Smooth muscle cell of the brain vasculature (primary cell): ENCODE results near the gene ATG4B.
"Not testable (repeated sequence)": the region's sequence is repeated elsewhere in the genome, so short reads cannot be mapped to it uniquely, and the experiment has no call there.

Source experiments
- DNase-seq: peaks from one replicate; pipeline ENCODE4 v3.0.0-alpha.2; 2012; ENCODE audit warnings: low read depth, low spot score

ATG4B gene

DNA sequence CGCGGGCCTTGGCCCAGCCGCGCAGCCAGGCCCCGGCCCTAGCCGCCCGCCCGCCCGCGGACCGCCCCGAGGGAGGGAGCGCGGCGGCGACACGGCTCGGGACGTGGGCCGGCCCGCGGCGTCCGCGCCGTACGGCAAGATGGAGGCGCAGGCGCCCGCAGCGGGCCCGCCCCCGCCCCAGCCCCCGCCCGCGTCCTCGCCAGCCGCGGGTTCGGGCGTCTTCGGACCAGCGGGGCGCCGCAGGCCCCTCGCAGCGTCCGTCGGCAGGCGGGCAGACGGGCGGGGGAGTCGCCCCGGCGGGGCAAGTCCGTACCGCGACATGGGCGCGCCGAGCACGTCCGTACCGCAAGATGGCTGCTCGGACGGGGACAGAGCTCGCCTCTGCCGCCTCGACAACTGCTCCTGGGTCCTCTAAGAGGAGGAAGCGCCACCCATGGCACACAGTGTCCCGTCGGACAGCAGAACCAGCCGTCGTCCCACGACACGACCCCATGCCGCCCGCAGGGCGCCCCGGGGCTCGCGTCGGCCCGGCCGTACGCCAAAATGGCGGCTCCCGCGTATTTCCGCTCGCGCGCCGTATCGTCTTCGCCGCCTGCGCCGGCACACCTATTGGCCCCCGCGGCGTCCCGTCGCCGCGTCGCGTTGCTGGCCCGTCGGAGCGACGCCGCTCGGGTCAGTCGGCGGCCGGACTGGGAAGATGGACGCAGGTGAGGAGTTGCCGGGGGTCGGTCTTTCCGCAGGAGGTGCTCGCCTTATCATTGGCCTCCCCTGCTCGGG, at the start of gene ATG4B, which contains the start of gene THAP4:
ATG4B (plus strand) TSS at position 676 of the 777 bp plus-strand sequence; CDS start at position 698, 22 bp downstream.
THAP4 (minus strand) TSS at position 141 of the 777 bp plus-strand sequence. CDS start 141 bp downstream, outside the sequence.
- peak; percentile 45 for DNase-seq

DNA sequence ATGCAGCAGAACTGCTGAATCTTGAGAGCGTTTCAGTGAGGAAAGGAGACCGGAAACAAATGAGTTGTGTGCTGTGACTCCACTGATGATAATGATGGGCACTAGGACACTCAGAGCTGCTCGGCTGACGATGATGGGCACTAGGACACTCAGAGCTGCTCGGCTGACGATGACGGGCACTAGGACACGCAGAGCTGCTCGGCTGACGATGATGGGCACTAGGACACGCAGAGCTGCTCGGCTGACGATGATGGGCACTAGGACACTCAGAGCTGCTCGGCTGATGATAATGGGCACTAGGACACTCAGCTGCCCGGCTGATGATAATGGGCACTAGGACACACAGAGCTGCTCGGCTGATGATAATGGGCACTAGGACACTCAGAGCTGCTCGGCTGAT, 47.6 kb upstream of the ATG4B start:
- not testable (repeated sequence) for DNase-seq

DNA sequence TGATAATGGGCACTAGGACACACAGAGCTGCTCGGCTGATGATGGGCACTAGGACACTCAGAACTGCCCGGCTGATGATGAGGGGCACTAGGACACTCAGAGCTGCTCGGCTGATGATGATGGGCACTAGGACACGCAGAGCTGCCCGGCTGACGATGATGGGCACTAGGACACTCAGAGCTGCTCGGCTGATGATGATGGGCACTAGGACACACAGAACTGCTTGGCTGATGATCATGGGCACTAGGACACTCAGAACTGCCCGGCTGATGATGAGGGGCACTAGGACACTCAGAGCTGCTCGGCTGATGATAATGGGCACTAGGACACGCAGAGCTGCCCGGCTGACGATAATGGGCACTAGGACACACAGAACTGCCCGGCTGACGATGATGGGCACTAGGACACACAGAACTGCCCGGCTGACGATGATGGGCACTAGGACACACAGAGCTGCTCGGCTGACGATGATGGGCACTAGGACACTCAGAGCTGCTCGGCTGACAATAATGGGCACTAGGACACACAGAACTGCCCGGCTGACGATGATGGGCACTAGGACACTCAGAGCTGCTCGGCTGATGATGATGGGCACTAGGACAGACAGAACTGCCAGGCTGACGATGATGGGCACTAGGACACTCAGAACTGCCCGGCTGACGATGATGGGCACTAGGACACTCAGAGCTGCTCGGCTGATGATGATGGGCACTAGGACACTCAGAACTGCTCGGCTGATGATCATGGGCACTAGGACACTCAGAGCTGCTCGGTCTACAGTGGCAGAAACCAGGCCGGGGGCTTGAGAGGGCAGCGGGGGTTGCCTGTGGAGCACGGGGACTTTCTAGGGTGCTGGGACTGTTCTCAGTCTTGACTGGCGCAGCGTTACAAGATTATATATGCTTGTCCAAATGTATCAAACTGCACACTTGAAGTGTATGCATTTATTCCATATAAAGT, 46.7 kb upstream of the ATG4B start:
- not testable (repeated sequence) for DNase-seq

- no peak for DNase-seq
These were observed 45.2 kb upstream of the ATG4B start for GRCh38 chr2:241592126-241592845.

- DNase-seq: no peak
These were observed 44.2 kb upstream of the ATG4B start for GRCh38 chr2:241593271-241593670.

DNA sequence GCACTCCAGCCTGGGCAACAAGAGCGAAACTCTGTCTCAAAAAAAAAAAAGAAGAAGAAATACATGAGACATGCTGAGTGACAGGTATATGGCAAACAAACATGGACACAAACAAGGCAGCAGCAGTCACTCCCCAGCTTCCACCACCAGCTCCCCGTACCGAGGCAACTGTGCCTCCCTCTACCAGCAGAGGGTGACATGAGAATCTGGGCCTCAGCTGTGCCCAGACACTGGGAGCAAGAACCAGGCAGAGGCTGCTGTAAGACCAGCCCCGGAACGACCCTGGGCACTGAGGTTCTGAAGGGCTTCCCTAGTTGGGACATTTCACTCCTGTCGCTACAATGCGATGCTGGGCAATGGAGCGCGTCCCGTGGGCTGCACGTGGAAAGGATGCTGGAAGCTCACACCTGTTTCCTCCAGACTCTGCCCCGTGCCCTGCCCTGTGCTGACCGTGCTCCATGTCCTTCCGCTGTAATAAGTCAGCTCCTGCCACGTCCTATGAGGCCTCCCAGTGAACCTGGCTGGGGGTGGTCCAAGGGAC, 41.8 kb upstream of the ATG4B start:
- no peak for DNase-seq

- no peak for DNase-seq
These were observed 39.9 kb upstream of the ATG4B start for GRCh38 chr2:241597561-241597960.

DNA sequence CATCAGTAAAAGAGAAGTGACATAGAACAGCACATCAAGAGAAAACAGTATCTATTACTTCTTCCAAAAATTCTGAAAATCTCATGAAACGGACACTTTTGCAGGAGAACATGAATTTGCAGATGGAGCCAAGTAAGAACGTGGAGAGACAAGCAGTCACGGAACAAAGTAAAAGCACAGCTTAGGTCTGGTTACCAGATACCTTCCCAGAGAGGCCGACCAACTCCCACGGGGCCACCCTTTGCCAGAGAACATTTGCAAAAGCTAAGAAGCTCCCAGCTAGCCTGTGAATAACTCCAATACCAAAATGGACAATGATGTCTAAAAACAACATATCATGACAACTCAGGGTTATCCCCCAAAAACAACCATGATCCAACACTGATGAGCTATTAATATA, 39.4 kb upstream of the ATG4B start:
- no peak for DNase-seq

- DNase-seq: no peak
These were observed 39.0 kb upstream of the ATG4B start for GRCh38 chr2:241598487-241598886.

GRCh38 chr2:241599615-241600014, 37.9 kb upstream of the ATG4B start:
- DNase-seq: no peak

- no peak for DNase-seq
These were observed 35.7 kb upstream of the ATG4B start for GRCh38 chr2:241601841-241602240.

- no peak for DNase-seq
These were observed 34.8 kb upstream of the ATG4B start for GRCh38 chr2:241602720-241603119.

DNA sequence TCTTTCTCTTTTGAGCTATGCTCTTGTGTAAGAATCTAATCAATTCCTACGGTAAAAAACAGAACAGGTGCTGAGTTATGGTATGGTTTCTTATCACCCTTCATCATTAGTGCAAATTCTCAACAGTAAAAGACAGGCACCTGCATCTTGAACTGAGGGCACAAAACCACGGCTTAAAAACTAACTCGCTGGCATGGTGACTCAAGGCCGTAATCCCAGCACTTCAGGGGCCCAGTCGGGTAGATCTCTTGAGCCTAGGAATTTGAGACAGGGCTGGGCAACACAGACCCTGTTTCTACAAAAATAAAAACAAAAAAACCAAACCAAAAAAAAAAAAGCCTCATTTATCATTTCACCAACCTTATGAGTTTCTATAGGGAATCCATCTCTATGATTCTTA, 33.8 kb upstream of the ATG4B start:
- DNase-seq: no peak

DNA sequence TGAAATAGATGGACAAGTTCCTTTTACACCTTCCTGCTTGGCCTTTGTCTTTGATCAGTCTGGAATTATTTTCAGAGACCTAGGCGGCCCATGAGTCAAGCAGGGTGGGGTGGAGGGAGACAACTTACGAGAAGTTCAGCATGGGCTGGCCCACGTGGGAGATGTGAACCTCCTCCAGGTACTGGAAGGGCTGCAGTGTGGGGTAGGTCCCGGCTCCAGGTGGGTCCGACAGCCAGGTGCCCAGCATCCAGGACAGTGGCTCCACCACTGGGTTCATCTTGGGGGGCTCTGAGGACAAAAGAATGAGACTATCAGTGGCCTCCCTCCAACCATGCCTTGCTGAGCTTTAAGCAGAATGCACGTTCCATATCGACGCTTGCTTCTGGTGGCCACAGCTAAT, 31.3 kb upstream of the ATG4B start:
- DNase-seq: no peak

DNA sequence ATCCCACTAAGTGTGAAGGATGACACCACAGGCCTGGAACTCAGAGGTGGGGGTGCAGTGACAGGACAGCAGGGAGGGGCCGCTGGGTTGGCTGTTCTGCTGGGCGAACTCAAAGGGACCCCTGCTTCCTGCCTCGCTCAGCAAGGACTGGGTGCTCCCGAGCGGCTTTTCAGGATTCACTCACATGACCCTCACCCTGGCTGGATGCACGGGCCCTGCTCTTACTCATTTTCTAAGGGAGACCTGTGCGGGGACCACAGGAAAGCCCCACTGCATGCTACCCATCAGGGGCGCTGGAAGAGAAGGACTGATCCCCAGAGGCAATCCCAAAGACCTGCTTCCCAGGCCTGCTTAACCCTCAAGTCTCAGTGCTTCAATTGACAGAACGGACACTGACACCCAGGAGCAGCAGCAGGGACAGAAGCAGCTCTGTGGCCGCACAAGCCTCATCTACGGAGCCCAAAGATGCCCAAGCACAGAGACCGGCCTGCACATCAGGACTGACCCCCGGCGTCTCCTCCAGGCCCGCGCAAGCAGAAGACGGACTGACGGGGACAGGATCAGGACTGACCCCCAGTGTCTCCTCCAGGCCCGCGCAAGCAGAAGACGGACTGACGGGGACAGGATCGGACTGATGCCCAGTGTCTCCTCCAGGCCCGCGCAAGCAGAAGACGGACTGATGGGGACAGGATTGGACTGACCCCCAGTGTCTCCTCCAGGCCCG, 30.2 kb upstream of the ATG4B start:
- no peak for DNase-seq

DNA sequence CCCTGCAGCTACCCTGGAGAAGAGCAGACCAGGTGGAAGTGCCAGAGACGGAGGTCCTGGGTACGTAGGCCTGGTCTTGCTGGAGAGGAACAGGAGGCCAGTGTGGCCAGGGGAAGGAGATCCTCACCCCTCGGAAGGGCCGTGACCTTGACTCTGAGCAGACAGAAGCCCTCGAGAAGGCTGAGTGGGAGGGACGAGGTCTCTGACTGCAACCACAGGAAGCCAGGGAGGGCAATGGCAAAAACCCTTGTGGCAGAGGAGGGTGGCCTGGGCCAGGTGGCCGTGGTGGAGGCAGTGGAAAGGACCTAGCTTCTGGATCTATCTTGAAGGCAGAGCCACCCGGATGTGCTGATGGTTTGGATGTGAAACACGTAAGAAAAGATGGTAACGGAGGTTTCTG, 28.6 kb upstream of the ATG4B start:
- DNase-seq: no peak

GRCh38 chr2:241609859-241610793, 27.4 kb upstream of the ATG4B start:
- peak; percentile 49 for DNase-seq

GRCh38 chr2:241611062-241611461, 26.4 kb upstream of the ATG4B start:
- no peak for DNase-seq

GRCh38 chr2:241612156-241613016, 25.1 kb upstream of the ATG4B start:
- no peak for DNase-seq
